Mesenchymal stem cell (in vitro differentiated cells and primary cell): ENCODE results near the gene MRTFA.

Source experiments
- DNase-seq: peaks from one replicate; pipeline ENCODE4 v3.0.0-alpha.2; 2013
- H2AFZ ChIP-seq: one replicate; pipeline ENCODE4 v1.6.1; 2013; ENCODE audit warnings: low read depth, mild to moderate bottlenecking, control low read depth, inconsistent platforms, low read length, moderate library complexity
- H2AK5ac ChIP-seq: 2 replicates; pipeline ENCODE4 v1.6.1; 2013; ENCODE audit warnings: low read length, moderate library complexity, mild to moderate bottlenecking, inconsistent platforms; ENCODE audit not compliant: severe bottlenecking
- H2BK120ac ChIP-seq: one replicate; pipeline ENCODE4 v1.6.1; 2013; ENCODE audit warnings: low read depth, mild to moderate bottlenecking, inconsistent platforms, low read length, moderate library complexity
- H2BK12ac ChIP-seq, 2 experiments: one replicate each; pipeline ENCODE4 v1.6.1; 2013; ENCODE audit warnings: inconsistent platforms in 2 of 2, low read length in 2 of 2, mild to moderate bottlenecking in 2 of 2, moderate library complexity in 2 of 2, control low read depth in 1 of 2
- H2BK15ac ChIP-seq: one replicate; pipeline ENCODE4 v1.6.1; 2013; ENCODE audit warnings: mild to moderate bottlenecking, low read depth, inconsistent platforms; ENCODE audit not compliant: poor library complexity, severe bottlenecking
- H2BK5ac ChIP-seq: 2 replicates; pipeline ENCODE4 v1.6.1; 2013; ENCODE audit warnings: low read depth, mild to moderate bottlenecking, low read length, control low read depth, inconsistent platforms; ENCODE audit not compliant: poor library complexity, severe bottlenecking
- H3K14ac ChIP-seq, 2 experiments: one replicate each; pipeline ENCODE4 v1.6.1; 2013; ENCODE audit warnings: inconsistent platforms in 2 of 2, low read length in 2 of 2, control low read depth in 1 of 2, mild to moderate bottlenecking in 1 of 2, moderate library complexity in 1 of 2
- H3K18ac ChIP-seq, 2 experiments: one replicate each; pipeline ENCODE4 v1.6.1; 2013; ENCODE audit warnings: inconsistent platforms in 2 of 2, low read length in 2 of 2, control low read depth in 1 of 2, low read depth in 1 of 2, mild to moderate bottlenecking in 1 of 2
- H3K23ac ChIP-seq, 2 experiments: one replicate each; pipeline ENCODE4 v1.6.1; 2013; ENCODE audit warnings: inconsistent platforms in 2 of 2, low read length in 2 of 2, mild to moderate bottlenecking in 2 of 2, moderate library complexity in 2 of 2, control low read depth in 1 of 2
- H3K27ac ChIP-seq: 2 replicates; pipeline ENCODE4 v1.5.1; 2013; ENCODE audit warnings: mild to moderate bottlenecking, moderate library complexity, low read length, control low read depth, inconsistent platforms; ENCODE audit not compliant: poor library complexity, severe bottlenecking
- H3K27me3 ChIP-seq, 2 experiments: 2 replicates each; pipeline versions ENCODE4 v1.6.1 to v1.7.0; 2013; ENCODE audit warnings: low read length in 2 of 2, mild to moderate bottlenecking in 2 of 2, moderate library complexity in 2 of 2, control low read depth in 1 of 2, inconsistent platforms in 1 of 2; ENCODE audit not compliant: control insufficient read depth in 1 of 2, insufficient read depth in 1 of 2
- H3K36me3 ChIP-seq, 2 experiments: 2 replicates each; pipeline versions ENCODE4 v1.6.1 to v1.7.0; 2013; ENCODE audit warnings: low read length in 2 of 2, control low read depth in 1 of 2, inconsistent platforms in 1 of 2, low read depth in 1 of 2, mild to moderate bottlenecking in 1 of 2; ENCODE audit not compliant: insufficient read depth in 2 of 2, control insufficient read depth in 1 of 2
- H3K4ac ChIP-seq, 2 experiments: one replicate each; pipeline ENCODE4 v1.6.1; 2013; ENCODE audit warnings: inconsistent platforms in 2 of 2, low read length in 2 of 2, mild to moderate bottlenecking in 2 of 2, moderate library complexity in 2 of 2, control low read depth in 1 of 2, low read depth in 1 of 2
- H3K4me1 ChIP-seq: 2 replicates; pipeline ENCODE4 v1.6.1; 2013; ENCODE audit warnings: low read depth, low read length, control low read depth; ENCODE audit not compliant: control insufficient read depth, insufficient read depth
- H3K4me2 ChIP-seq: 2 replicates; pipeline ENCODE4 v1.6.1; 2013; ENCODE audit warnings: low read length, mild to moderate bottlenecking, inconsistent platforms; ENCODE audit not compliant: poor library complexity, severe bottlenecking
- H3K4me3 ChIP-seq, 2 experiments: 2 replicates each; pipeline versions ENCODE4 v1.5.1 to v1.7.0; 2013; ENCODE audit warnings: low read length in 2 of 2, mild to moderate bottlenecking in 2 of 2, control low read depth in 1 of 2, low read depth in 1 of 2; ENCODE audit not compliant: insufficient read depth in 1 of 2
- H3K79me1 ChIP-seq: replicated peaks from 2 replicates; pipeline ENCODE4 v1.6.1; 2013; ENCODE audit warnings: mild to moderate bottlenecking, control low read depth, low read length, inconsistent platforms; ENCODE audit not compliant: poor library complexity, severe bottlenecking
- H3K9ac ChIP-seq: 2 replicates; pipeline ENCODE4 v1.7.0; 2013; ENCODE audit warnings: mild to moderate bottlenecking, low read length, moderate library complexity
- H3K9me3 ChIP-seq: 2 replicates; pipeline ENCODE4 v1.7.0; 2013; ENCODE audit warnings: mild to moderate bottlenecking, low read length; ENCODE audit not compliant: control insufficient read depth
- H4K8ac ChIP-seq: one replicate; pipeline ENCODE4 v1.6.1; 2013; ENCODE audit warnings: inconsistent platforms, mild to moderate bottlenecking, low read length, moderate library complexity
- H4K91ac ChIP-seq: one replicate; pipeline ENCODE4 v1.6.1; 2013; ENCODE audit warnings: mild to moderate bottlenecking, low read length, inconsistent platforms
- WGBS: methylation state at CpG from one replicate; pipeline ENCODE4 v1.1.7; 2013; ENCODE audit warnings: mixed read lengths; 5-methylcytosine and 5-hydroxymethylcytosine counted together

MRTFA gene

GRCh38 chr22:40668611-40669411 lies 32.3 kb upstream of the MRTFA start:
- no peak overlapping the region for H3K27ac ChIP-seq
- WGBS = 80% methylated on average over 11 of the region's 11 CpGs
- H3K4me1 ChIP-seq = peaks cover 2% of the 10 kb centered on the region

DNA sequence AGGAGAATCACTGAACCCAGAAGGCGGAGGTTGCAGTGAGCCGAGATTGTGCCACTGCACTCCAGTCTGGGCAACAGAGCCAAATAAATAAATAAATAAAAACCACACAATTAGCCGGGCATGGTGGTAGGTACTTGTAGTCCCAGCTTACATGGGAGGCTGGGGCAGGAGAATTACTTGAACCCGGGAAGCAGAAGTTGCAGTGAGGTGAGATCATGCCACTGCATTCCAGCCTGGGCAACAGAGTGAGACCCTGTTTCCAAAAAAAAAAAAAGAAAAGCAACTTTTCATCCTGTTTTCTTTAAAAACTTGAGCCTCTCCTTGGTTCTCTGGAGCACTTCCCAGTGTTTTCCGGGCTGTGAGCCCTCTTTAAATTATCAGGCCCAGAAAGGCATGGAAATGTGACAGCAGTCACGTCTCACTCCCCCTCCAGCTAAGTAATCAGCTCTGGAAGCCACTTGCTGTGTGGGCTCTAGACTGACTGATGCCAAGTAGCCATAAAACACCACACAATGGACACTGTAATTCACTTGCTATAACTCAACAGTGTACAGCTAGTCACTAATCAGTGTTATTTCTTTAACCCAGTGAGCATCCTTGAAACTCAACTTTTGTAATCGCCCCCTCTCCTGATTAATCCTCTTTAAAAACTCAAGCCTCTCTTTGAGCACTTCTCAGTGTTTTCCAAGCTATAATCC lies 29.8 kb upstream of the MRTFA start:
- Histone ChIP-seq H3K4me3 (no peak overlapping the region), H2BK12ac (no peak overlapping the region), H3K23ac (no peak overlapping the region), H3K4me1 (peaks cover 2% of the 10 kb centered on the region), H2AK5ac (no peak overlapping the region), H3K18ac (no peak overlapping the region), H3K14ac (no peak overlapping the region), H3K4ac (no peak overlapping the region), H3K79me1 (no peaks in the 10 kb centered on the region), H3K4me2 (no peak overlapping the region), H2AFZ (no peak overlapping the region), H3K27me3 (no peaks in the 10 kb centered on the region), H3K9me3 (no peaks in the 10 kb centered on the region), H2BK120ac (no peak overlapping the region), H2BK5ac (no peak overlapping the region), H2BK15ac (no peak overlapping the region), H3K27ac (no peak overlapping the region), H3K36me3 (no peaks in the 10 kb centered on the region), H3K9ac (peak overlapping the region; percentile 10), H4K91ac (no peak overlapping the region), H4K8ac (no peak overlapping the region)
- no peak for DNase-seq
- 79% methylated on average over 5 of the region's 7 CpGs for WGBS

More at GRCh38 chr22:40668611-40669411, 32.3 kb upstream of the MRTFA start:
- Histone ChIP-seq H3K9ac (peak overlapping the region; percentile 13), H3K9me3 (no peaks in the 10 kb centered on the region), H3K4ac (peak overlapping the region in 1 of 2 experiments; percentile 18), H3K4me2 (no peak overlapping the region), H2BK12ac (peak overlapping the region in 1 of 2 experiments; percentile 13), H3K27me3 (no peaks in the 10 kb centered on the region), H3K36me3 (no peaks in the 10 kb centered on the region), H2BK120ac (no peak overlapping the region), H3K79me1 (no peaks in the 10 kb centered on the region), H2AK5ac (no peak overlapping the region), H3K18ac (peak overlapping the region in 1 of 2 experiments; percentile 0), H2BK15ac (no peak overlapping the region), H4K8ac (no peak overlapping the region), H3K23ac (no peak overlapping the region), H4K91ac (peak overlapping the region; percentile 65), H3K4me3 (no peak overlapping the region), H3K14ac (peak overlapping the region in 1 of 2 experiments; percentile 22), H2AFZ (no peak overlapping the region), H2BK5ac (no peak overlapping the region)
- DNase-seq = peak; percentile 95

DNA sequence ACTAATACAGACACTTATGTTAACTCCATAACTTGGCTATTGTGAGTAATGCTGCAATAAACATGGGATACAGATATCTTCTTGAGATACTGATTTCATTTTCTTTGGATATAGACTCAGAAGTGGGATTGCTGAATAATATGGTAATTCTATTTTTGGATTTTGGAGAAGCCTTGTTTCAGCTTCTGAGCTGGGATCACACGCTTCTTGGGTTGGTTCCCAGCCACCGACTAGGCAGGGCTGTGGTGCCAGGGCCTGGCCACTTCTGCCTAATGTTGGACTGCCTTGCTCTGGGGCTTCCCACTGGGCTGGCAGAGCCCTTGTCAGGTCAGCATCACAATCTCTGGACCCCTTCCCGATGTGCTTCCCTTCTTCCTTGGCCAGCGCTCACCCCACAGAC lies 28.8 kb upstream of the MRTFA start:
- H3K14ac ChIP-seq = no peak overlapping the region
- H2BK12ac ChIP-seq = no peak overlapping the region
- H4K91ac ChIP-seq = no peak overlapping the region
- H2AK5ac ChIP-seq = no peak overlapping the region
- no peak overlapping the region for H2BK15ac ChIP-seq
- no peak overlapping the region for H3K27ac ChIP-seq
- no peak overlapping the region for H2BK120ac ChIP-seq
- no peak overlapping the region for H4K8ac ChIP-seq
- no peaks in the 10 kb centered on the region for H3K27me3 ChIP-seq
- H3K23ac ChIP-seq = no peak overlapping the region
- H3K79me1 ChIP-seq = no peaks in the 10 kb centered on the region
- peaks cover 2% of the 10 kb centered on the region for H3K4me1 ChIP-seq
- H3K4me3 ChIP-seq = no peak overlapping the region
- no peak overlapping the region for H3K4me2 ChIP-seq
- H3K9me3 ChIP-seq = no peaks in the 10 kb centered on the region
- no peak overlapping the region for H2BK5ac ChIP-seq
- peak; percentile 75 for DNase-seq
- no peaks in the 10 kb centered on the region for H3K36me3 ChIP-seq
- H2AFZ ChIP-seq = no peak overlapping the region
- no peak overlapping the region for H3K18ac ChIP-seq
- peak overlapping the region; percentile 48 for H3K9ac ChIP-seq
- 97% methylated on average over 4 of the region's 4 CpGs for WGBS
- no peak overlapping the region for H3K4ac ChIP-seq

DNA sequence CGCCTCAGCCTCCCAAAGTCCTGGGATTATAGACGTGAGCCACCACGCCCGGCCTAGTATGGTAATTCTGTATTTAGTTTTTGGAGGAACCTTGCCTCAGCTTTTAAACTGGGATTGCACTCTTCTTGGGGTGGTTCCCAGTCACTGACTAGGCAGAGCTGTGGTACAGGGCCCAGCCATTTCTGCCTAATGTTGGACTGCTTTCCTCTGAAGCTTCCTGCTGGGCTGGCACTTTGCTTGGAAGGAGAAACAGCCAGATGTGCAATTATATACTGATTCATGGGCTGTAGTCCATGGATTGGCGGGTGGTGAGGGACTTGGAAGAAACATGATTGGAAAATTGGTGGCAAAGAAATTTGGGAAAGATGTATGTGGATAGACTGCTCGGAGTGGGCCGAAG lies 25.2 kb upstream of the MRTFA start:
- Histone ChIP-seq H3K23ac (no peak overlapping the region), H2BK120ac (no peak overlapping the region), H3K4me3 (no peak overlapping the region), H2BK5ac (no peak overlapping the region), H3K18ac (no peak overlapping the region), H2AK5ac (no peak overlapping the region), H2AFZ (no peak overlapping the region), H3K27me3 (no peaks in the 10 kb centered on the region), H4K91ac (no peak overlapping the region), H3K79me1 (no peaks in the 10 kb centered on the region), H3K4me2 (no peak overlapping the region), H3K9me3 (no peaks in the 10 kb centered on the region), H2BK12ac (no peak overlapping the region), H3K4ac (no peak overlapping the region), H3K14ac (no peak overlapping the region), H3K27ac (no peak overlapping the region), H3K36me3 (no peaks in the 10 kb centered on the region), H4K8ac (no peak overlapping the region), H2BK15ac (no peak overlapping the region), H3K4me1 (no peaks in the 10 kb centered on the region), H3K9ac (no peak overlapping the region)
- no peak for DNase-seq
- WGBS = 96% methylated on average over 7 of the region's 7 CpGs
